C4-2B (cell line): ENCODE measurements around the gene SSBP4.

Experiments
- ZFX ChIP-seq: fragments of 450-650 bp; IDR thresholded peaks from 2 replicates; pipeline ENCODE4 v1.6.1; 2017
- TF ChIP-seq, protein P1 (sequence below): fragments of 450-650 bp; conservative IDR thresholded peaks from 2 replicates; pipeline ENCODE4 v1.5.1; 2017; ENCODE audit warnings: mild to moderate bottlenecking

DNA sequence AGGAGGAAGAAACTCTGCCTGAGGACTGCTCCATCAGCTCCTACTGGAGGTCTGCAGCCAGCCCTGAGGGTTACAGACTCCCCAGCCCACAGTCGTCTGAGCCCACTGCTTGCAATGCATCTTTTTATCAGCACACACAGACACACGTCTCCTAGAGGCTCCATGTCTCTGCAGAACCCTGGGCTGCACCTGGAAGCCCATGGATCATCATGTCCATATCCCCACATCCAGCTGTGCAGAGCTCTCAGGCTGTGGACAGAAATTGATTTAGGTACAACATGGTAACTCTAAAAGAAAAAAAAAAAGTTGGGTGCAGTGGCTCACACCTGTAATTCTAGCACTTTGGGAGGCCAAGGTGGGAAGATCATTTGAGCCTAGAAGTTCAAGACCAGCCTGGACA is 51.6 kb downstream of the SSBP4 start:
- TF ChIP-seq, protein P1, sequence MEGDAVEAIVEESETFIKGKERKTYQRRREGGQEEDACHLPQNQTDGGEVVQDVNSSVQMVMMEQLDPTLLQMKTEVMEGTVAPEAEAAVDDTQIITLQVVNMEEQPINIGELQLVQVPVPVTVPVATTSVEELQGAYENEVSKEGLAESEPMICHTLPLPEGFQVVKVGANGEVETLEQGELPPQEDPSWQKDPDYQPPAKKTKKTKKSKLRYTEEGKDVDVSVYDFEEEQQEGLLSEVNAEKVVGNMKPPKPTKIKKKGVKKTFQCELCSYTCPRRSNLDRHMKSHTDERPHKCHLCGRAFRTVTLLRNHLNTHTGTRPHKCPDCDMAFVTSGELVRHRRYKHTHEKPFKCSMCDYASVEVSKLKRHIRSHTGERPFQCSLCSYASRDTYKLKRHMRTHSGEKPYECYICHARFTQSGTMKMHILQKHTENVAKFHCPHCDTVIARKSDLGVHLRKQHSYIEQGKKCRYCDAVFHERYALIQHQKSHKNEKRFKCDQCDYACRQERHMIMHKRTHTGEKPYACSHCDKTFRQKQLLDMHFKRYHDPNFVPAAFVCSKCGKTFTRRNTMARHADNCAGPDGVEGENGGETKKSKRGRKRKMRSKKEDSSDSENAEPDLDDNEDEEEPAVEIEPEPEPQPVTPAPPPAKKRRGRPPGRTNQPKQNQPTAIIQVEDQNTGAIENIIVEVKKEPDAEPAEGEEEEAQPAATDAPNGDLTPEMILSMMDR = no peak
- TF ChIP-seq ZFX = no peak
